AG08396 (cell line): ENCODE data around the gene MIER3.

ENCODE experiments used
- DNase-seq: peaks from one replicate; pipeline ENCODE4 v3.0.0; 2012; ENCODE audit warnings: low spot score, mixed read lengths

The MIER3 gene

DNA sequence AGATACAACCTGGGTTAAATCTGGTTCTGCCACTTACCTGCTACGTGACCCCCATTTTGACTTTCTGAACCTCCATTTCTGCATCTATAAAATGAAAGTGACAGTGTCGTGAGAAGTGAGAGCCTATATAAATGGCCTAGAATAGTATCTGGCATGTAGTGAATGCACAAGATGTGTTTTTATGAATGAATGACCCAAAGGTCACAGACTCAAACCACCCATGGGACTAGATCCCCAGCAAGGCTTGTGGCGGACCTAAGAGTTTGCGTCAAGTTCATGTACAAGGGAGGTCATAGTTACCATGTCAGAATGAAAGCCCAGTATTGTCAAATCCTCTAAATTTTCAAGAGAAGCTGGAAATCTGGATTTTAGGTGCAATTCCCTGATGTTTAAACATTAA lies 53.7 kb downstream of the MIER3 start:
- DNase-seq = no peak

DNA sequence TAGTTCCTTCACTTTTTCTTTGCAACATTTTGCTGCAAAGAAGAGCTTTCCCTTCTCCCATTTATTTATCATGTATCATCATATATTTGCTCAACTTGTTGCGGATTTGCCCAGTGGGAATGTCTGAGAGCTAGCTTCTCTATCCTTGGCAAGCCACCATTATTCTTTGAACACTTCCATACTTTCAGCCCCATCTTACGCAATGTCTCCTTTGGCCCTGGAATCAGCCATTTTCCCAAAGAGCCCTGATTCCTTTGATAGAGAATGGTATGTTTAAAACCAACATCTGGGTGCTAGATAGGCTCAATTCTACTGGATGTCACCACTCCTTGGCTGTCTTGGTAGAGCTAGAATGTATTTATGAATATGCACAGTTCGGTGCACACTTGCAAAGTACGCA lies 55.2 kb downstream of the MIER3 start:
- no peak for DNase-seq

DNA sequence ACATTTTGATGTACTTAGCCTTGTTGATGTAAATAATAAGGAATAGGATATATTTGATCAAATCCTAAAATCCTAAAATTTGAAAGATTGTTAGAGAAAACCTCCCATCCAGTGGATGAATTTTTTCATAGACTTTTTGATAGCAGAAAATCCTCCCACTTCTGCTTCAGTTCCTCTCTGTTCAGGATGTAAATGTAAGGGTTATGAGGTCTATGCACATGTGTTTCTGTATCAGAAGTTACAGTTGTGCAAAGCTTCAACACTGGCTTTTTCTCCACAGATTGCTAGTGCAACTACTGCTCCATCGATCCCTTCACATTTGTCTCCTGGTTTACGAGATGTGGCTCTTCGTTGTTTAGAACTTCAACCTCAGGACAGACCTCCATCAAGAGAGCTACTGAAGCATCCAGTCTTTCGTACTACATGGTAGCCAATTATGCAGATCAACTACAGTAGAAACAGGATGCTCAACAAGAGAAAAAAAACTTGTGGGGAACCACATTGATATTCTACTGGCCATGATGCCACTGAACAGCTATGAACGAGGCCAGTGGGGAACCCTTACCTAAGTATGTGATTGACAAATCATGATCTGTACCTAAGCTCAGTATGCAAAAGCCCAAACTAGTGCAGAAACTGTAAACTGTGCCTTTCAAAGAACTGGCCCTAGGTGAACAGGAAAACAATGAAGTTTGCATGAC lies 58.5 kb downstream of the MIER3 start:
- DNase-seq = no peak

DNA sequence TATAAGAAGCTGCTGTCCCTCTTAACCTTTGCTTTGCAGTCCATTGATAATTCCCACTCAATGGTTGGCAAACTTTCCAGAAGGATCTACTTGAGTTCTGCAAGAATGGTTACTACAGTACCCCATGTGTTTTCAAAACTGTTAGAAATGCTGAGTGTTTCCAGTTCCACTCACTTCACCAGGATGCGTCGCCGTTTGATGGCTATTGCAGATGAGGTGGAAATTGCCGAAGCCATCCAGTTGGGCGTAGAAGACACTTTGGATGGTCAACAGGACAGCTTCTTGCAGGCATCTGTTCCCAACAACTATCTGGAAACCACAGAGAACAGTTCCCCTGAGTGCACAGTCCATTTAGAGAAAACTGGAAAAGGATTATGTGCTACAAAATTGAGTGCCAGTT lies 70.4 kb downstream of the MIER3 start:
- no peak for DNase-seq

DNA sequence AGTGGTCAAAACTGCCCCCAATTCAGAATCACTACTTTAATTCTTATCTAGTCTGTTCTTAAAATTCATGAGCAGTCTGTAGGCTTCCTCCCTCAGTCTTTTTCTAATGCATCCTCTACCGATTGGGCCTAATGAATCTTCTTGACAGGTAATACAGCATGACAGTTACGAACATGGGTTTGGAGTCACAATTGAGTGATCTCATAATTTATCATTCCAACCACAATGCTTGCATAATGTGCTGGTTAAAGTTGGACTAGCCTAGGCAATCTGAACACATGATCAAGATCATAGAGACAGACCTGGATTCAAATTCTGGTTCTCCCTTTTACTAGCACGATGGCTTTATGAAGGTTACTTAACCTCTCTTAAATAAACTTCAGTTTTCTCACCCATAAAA lies 75.6 kb downstream of the MIER3 start:
- DNase-seq = no peak

DNA sequence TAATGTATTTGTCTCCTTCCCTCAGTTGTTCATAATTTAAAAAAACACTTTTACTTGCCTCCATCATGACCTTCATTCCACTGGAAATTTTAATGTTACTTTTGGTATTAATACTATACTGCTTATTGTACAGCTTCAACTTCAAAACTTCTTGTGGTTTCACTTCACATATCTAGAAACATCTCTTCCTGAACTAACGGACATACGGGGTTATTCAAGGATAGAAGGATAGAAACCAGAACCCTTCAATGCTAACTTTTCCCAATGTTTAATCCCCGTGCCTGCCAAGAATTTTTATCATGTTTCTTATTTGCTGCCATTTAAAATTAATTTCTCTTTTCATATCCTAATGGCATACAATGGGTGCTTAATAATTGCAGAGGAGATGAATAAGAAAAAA lies 78.9 kb downstream of the MIER3 start:
- DNase-seq = no peak

DNA sequence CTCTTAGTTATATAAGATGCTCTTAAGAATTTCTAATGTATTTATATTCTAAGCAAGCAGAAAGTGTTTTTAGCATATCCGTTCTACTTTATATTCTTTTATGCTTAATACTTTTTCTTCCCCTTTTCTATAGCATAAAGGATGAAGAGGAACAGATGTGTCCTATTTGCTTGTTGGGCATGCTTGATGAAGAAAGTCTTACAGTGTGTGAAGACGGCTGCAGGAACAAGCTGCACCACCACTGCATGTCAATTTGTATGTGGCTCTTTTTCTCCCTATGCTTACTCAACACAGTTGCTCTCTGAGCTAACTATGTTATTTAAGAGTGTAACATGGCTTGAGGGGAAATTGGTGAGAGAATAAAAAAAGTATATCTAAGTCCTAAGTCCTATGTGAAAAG lies 80.1 kb downstream of the MIER3 start:
- no peak for DNase-seq
